Measurements from ENCODE around the gene ANO2. TPM values are rescaled to one million over a fixed set of nuclear protein-coding genes. Genes with fewer than 3 reads are reported as not detected.

ANO2 gene
- total and polyA plus RNA-seq, 4 donors = 0.03 to 0.25 (median 0.15) TPM

DNA sequence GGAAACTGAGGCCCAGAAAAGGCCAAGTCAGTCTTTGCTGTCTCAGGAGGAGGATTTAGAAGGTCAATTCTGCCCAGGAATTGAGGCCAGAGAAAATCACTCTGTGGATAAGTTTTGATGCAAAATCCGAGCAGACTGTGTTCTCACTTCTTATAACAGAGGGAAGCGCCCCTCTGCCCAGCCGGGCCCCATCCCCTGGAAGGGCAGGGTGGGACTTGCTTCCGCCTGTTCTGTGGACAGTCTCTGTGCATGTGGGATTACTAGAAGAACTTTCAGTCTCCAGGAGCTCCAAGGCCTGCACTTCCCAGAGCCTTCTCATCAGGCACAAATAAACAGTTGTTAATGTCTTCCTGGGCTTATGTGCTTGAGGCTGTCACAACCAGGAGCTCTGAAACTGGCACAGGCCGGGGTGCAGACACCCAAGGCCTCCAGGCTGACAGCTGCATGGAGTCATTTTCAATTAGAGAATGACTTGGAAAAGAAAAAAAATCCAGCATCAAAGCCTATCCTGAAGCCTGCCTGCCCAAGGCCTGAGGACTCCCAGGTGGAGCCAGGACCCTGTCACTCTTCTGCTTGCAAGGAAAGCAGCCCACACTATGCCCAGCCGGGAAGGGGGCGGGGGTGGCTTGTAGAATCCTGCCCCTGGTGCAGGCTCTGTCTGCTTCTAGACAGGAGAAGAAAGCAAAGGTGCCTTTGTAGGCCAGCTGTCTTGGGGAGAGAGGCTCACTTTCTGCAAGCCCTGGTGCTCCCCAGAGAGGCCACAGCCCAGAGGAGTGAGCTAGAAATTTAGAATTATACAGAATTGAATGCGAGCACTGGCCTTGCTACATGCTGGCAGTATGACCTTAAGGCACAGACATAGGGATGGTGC, 428.5 kb downstream of the ANO2 start (continued):
- no peak for TF ChIP-seq REST (IDR thresholded peaks at IDR 0.05)
- TF ChIP-seq JUND (IDR thresholded peaks at IDR 0.05) = no peak
- TF ChIP-seq HNF4G (IDR thresholded peaks at IDR 0.05) = no peak
- TF ChIP-seq GABPA (IDR thresholded peaks at IDR 0.05 in 1 of 2, conservative IDR thresholded peaks at IDR 0.05 in 1 of 2) = no peak
- no peak for TF ChIP-seq FOXA1 (IDR thresholded peaks at IDR 0.05)
- TF ChIP-seq, protein P1, sequence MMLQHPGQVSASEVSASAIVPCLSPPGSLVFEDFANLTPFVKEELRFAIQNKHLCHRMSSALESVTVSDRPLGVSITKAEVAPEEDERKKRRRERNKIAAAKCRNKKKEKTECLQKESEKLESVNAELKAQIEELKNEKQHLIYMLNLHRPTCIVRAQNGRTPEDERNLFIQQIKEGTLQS (IDR thresholded peaks at IDR 0.05) = no peak
- no peak for TF ChIP-seq NR2F2 (IDR thresholded peaks at IDR 0.05)
- TF ChIP-seq YY1 (IDR thresholded peaks at IDR 0.05) = no peak
- TF ChIP-seq TAF1 (conservative IDR thresholded peaks at IDR 0.05) = no peak

GRCh38 chr12:5515458-5515857, 429.6 kb downstream of the ANO2 start:
- 98% methylated on average over 1 of the region's 1 CpG for WGBS

More at GRCh38 chr12:5515458-5515857, 429.6 kb downstream of the ANO2 start:
- no peak for DNase-seq (ENCODE audit: low spot score)
- Histone ChIP-seq H3K27ac (ENCODE audit: low read depth in 1 of 2, low read length in 2 of 2) (no peak overlapping the region), H3K9me3 (ENCODE audit: control insufficient read depth in 4 of 4, low read length in 3 of 4) (no peaks in the 10 kb centered on the region), H3K4me3 (ENCODE audit: low read depth in 1 of 3, low read length in 3 of 3) (no peak overlapping the region), H3K4me1 (ENCODE audit: control insufficient read depth in 4 of 4, insufficient read depth in 4 of 4, low read length in 3 of 4) (peaks cover 0 to 4% (median 0%) of the 10 kb centered on the region in 4 donors), H3K27me3 (ENCODE audit: control insufficient read depth in 4 of 4, insufficient read depth in 4 of 4, low read length in 3 of 4) (no peaks in the 10 kb centered on the region), H3K9ac (ENCODE audit: low read depth in 1 of 2, low read length in 2 of 2) (no peak overlapping the region), H3K36me3 (ENCODE audit: control insufficient read depth in 4 of 4, insufficient read depth in 3 of 4, low read depth in 1 of 4, low read length in 3 of 4) (no peaks in the 10 kb centered on the region)
- no peak for TF ChIP-seq RAD21 (IDR thresholded peaks at IDR 0.05)
- no peak for TF ChIP-seq TAF1 (conservative IDR thresholded peaks at IDR 0.05)
- TF ChIP-seq RXRA (IDR thresholded peaks at IDR 0.05) = no peak
- TF ChIP-seq, protein P1 (IDR thresholded peaks at IDR 0.05) = no peak
- TF ChIP-seq SP1 (IDR thresholded peaks at IDR 0.05) = no peak
- TF ChIP-seq FOXA1 (IDR thresholded peaks at IDR 0.05) = no peak
- no peak for TF ChIP-seq REST (IDR thresholded peaks at IDR 0.05)
- TF ChIP-seq FOXA2 (IDR thresholded peaks at IDR 0.05) = no peak
- TF ChIP-seq MAX (IDR thresholded peaks at IDR 0.05) = no peak
- TF ChIP-seq HNF4G (IDR thresholded peaks at IDR 0.05) = no peak
- TF ChIP-seq YY1 (IDR thresholded peaks at IDR 0.05) = no peak

Measured in liver (tissue), 9 donors.